Suprapubic skin (tissue), 4 donors: Measurements from ENCODE around the gene CD6.

Source experiments
- EP300 ChIP-seq: sonication (generic); formaldehyde crosslinking; IDR thresholded peaks from one replicate; pipeline ENCODE4 v1.6.1; 2017; ENCODE audit warnings: antibody characterized with exemption
- POLR2AphosphoS5 ChIP-seq, 3 donors: sonication (generic); formaldehyde crosslinking; IDR thresholded peaks; one replicate each; pipeline ENCODE4 v1.6.1; 2017; ENCODE audit warnings: antibody characterized with exemption in 3 of 3
- TF ChIP-seq, protein P1 (sequence below), 2 donors: fragments of 200-600 bp in 1 of 2; fragments of 450-650 bp in 1 of 2; sonication (generic) in 1 of 2; IDR thresholded peaks; one replicate each; pipeline ENCODE4 v1.5.1; 2016 to 2019; ENCODE audit warnings: antibody characterized with exemption in 2 of 2, mild to moderate bottlenecking in 1 of 2, moderate library complexity in 1 of 2

DNA sequence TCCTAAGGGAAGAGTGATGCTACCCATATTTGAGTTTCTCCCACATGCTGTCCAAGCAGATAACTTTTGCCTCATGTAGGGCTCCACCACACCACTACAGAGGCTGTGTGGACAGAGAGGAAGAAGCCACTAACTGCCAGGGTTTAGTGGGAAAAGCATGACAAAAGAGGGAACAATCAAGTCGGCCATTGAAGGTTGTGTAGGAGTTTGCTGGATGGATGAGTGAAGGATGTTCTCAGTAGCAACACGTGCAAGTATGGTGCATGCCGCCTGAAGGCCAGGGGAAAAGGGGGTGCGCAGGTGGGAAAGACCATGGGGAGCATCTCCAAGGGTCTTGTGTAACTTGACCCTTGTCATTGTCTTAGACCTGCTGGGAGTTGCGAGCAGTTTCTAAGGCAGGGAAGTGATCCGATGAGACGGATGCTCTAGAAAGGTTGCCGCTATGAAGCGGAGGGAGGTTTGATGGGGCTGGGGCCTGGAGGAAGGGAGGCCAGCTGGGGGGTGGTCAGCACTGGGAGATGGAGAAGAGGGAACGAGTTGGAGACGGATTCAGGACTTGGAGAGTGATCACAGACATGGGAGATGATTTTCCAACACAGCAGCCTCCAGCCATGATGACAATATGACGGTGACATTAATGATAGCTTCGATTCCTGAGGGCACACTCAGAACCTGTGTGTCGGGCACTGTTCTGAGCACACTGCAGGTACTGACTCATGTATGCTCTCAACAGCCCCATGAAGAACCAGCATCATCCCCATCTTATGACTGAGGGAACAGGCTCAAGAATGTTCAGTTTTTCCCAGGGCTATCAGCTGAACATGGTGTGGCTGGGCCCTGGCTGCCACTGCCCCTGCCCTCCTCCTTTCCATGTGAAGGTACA lies 53.7 kb downstream of the CD6 start:
- TF ChIP-seq, protein P1, sequence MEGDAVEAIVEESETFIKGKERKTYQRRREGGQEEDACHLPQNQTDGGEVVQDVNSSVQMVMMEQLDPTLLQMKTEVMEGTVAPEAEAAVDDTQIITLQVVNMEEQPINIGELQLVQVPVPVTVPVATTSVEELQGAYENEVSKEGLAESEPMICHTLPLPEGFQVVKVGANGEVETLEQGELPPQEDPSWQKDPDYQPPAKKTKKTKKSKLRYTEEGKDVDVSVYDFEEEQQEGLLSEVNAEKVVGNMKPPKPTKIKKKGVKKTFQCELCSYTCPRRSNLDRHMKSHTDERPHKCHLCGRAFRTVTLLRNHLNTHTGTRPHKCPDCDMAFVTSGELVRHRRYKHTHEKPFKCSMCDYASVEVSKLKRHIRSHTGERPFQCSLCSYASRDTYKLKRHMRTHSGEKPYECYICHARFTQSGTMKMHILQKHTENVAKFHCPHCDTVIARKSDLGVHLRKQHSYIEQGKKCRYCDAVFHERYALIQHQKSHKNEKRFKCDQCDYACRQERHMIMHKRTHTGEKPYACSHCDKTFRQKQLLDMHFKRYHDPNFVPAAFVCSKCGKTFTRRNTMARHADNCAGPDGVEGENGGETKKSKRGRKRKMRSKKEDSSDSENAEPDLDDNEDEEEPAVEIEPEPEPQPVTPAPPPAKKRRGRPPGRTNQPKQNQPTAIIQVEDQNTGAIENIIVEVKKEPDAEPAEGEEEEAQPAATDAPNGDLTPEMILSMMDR (IDR thresholded peaks at IDR 0.05), result no peak
- TF ChIP-seq EP300 (no peak), POLR2AphosphoS5 (IDR thresholded peaks at IDR 0.05) (no peak)
